GM13976 (cell line): Measurements from ENCODE around the gene UBTD1.

Experiments used
- DNase-seq: peaks from one replicate; pipeline ENCODE4 v3.0.0; 2012; ENCODE audit warnings: low spot score
- CTCF ChIP-seq: IDR thresholded peaks from 2 replicates; pipeline ENCODE4 v1.5.1; 2012; ENCODE audit warnings: borderline replicate concordance, mild to moderate bottlenecking; ENCODE audit not compliant: insufficient read depth; ENCODE audit errors: extremely low read depth, missing control alignments, control extremely low read depth
- in situ Hi-C: fragments of 300-500 bp; cut with MboI; formaldehyde crosslinking; loops from one replicate; pipeline ENCODE4 v1.12.0; 2022; ENCODE audit warnings: low sequenced_read_pairs, mixed read lengths, inconsistent platforms; ENCODE audit not compliant: unreplicated experiment

UBTD1 gene

DNA sequence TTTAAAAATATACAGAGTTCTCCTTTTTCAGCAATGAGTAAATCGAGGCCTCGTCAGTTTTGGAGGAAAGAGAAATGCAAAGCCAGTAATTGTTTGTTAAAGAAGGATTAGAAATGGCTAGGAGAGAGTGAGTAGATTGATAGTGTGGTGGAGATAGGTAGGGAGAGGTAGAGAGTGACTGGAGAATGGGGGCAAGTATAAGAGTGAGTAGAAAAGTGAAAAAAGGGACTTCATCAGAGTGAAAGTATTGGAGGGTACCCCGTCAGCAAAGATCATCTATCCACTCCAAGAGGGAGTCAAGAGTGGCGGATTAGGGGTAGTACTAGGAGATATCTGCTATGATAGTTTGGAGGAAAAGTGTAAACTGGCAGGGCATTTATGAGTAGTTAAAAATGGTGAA lies 64.6 kb downstream of the UBTD1 start:
- no peak for TF ChIP-seq CTCF
- DNase-seq: no peak
- in situ Hi-C loops: no loop called here

GRCh38 chr10:97564776-97565175 lies 66.1 kb downstream of the UBTD1 start:
- DNase-seq: no peak
- TF ChIP-seq CTCF: no peak
- in situ Hi-C loops: no loop called here

DNA sequence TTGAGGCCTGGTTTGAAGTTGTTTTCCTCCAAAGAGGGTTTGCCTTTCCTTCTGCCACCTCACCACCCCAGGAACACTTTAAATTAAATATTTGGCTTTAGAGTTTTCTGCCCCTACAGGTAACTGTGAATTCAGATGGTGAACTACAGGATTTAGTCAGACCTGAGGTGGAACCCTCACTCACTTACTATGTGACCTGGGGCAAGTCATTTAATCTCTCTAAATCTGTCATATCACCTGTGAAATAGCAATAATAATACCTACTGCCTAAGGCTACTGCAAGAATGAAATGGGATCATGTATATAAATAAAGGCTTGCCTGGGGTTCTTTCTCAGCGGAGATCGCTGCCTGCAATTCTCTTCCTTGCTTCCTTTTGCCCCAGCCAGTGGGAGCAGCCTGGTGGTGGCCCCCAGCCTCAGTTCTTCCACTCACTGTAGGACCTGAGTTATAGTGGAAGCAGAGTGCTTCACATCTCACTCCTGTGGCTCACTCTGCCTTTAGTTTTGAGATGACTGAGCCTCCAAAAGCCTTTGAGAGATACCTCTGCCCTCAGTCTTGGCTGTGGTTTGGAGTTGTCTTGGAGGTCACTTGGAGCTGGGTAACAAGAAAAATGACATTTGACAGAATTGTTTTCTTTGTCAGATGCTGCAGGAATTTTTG lies 67.7 kb downstream of the UBTD1 start:
- in situ Hi-C loops: no loop called here
- no peak for TF ChIP-seq CTCF
- DNase-seq: no peak

DNA sequence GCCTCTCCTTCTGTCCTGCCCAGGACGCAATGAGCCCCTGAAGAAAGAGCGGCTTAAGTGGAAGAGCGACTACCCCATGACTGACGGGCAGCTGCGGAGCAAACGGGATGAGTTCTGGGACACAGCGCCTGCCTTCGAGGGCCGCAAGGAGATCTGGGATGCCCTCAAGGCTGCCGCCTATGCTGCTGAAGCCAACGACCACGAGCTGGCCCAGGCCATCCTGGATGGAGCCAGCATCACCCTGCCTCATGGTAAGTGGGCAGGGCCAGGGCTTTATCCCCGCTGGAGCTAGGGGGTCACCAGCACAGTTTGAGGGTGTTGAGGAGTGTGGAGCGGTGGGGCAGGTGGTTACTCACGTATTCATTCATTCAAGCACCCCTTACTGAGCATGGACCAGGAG lies 69.2 kb downstream of the UBTD1 start:
- no peak for TF ChIP-seq CTCF
- no peak for DNase-seq
- in situ Hi-C loops: no loop called here

DNA sequence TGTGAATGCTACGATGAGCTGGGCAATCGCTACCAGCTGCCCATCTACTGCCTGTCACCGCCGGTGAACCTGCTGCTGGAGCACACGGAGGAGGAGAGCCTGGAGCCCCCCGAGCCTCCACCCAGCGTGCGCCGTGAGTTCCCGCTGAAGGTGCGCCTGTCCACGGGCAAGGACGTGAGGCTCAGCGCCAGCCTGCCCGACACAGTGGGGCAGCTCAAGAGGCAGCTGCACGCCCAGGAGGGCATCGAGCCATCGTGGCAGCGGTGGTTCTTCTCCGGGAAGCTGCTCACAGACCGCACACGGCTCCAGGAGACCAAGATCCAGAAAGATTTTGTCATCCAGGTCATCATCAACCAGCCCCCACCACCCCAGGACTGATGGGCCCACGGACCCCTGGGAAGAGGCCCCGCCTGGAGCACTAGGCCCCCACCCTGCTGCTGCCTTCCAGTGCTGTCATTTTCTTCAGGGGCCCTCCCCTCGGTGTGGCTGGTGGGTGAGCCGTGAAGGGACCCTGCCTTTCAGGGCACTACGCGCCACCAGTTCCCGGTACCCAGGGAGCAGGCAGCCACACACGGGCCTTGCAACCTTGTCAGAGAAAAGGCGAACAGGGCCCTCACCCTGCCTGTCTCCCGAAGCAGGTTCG lies 71.5 kb downstream of the UBTD1 start:
- no peak for DNase-seq
- no peak for TF ChIP-seq CTCF
- in situ Hi-C loops: no loop called here

- DNase-seq: no peak
- in situ Hi-C loops: no loop called here
- TF ChIP-seq CTCF: no peak
These were observed 72.2 kb downstream of the UBTD1 start for GRCh38 chr10:97570789-97571471.

DNA sequence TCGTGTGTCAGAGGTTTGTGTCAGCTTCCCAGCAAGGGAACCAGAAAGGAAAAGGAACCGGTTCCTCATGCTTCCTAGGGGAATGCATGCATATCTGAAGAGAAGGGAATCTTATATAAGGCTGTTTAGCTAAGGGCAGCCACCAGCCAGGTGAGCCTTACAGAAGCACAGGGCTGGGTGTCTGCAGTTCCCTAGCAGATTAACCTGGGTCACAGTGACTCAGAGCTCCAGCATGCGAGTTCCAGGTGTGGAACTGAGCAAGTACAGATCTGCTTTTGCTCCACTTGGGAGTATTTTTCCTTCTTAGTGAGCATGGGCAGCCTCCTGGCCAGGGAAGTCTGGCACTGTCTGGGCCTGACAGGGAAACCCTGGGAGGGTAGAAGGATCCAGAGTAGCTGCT lies 72.9 kb downstream of the UBTD1 start:
- no peak for TF ChIP-seq CTCF
- DNase-seq: no peak
- in situ Hi-C loops: no loop called here
